GM23248 (cell line): ENCODE results near the gene CXCR2. TPM values are rescaled to one million over a fixed set of nuclear protein-coding genes. Genes with fewer than 3 reads are reported as not detected.
"Not testable (repeated sequence)": the region's sequence is repeated elsewhere in the genome, so short reads cannot be mapped to it uniquely, and the experiment has no call there.

Source experiments
- DNase-seq: peaks from one replicate; pipeline ENCODE4 v3.0.0-alpha.2; 2015
- H2AFZ ChIP-seq: fragments of 200-600 bp; sonication (generic); 2 replicates; pipeline ENCODE4 v1.6.1; 2016; ENCODE audit warnings: antibody characterized with exemption
- H3F3A ChIP-seq: fragments of 200-600 bp; sonication (generic); 2 replicates; pipeline ENCODE4 v1.6.1; 2016; ENCODE audit warnings: mild to moderate bottlenecking, antibody characterized with exemption, mixed run types; ENCODE audit not compliant: insufficient read depth
- H3K27ac ChIP-seq: fragments of 200-600 bp; sonication (generic); 2 replicates; pipeline ENCODE4 v1.5.1; 2016; ENCODE audit warnings: mild to moderate bottlenecking
- H3K27me3 ChIP-seq: fragments of 200-600 bp; sonication (generic); replicated peaks from 2 replicates; pipeline ENCODE4 v1.6.1; 2016; ENCODE audit warnings: mild to moderate bottlenecking; ENCODE audit not compliant: insufficient read depth
- H3K36me3 ChIP-seq: fragments of 200-600 bp; sonication (generic); 2 replicates; pipeline ENCODE4 v1.6.1; 2016; ENCODE audit warnings: low read depth, mild to moderate bottlenecking
- H3K4me1 ChIP-seq: fragments of 200-600 bp; sonication (generic); 2 replicates; pipeline ENCODE4 v1.6.1; 2016; ENCODE audit warnings: mild to moderate bottlenecking; ENCODE audit not compliant: insufficient read depth
- H3K4me2 ChIP-seq: fragments of 200-600 bp; sonication (generic); one replicate; pipeline ENCODE4 v1.6.1; 2016; ENCODE audit warnings: mild to moderate bottlenecking; ENCODE audit not compliant: unreplicated experiment
- H3K4me3 ChIP-seq: fragments of 200-600 bp; sonication (generic); 2 replicates; pipeline ENCODE4 v1.5.1; 2016; ENCODE audit warnings: mild to moderate bottlenecking
- H3K79me2 ChIP-seq: fragments of 200-600 bp; sonication (generic); 2 replicates; pipeline ENCODE4 v1.6.1; 2016; ENCODE audit warnings: mild to moderate bottlenecking; ENCODE audit not compliant: insufficient read depth
- H3K9ac ChIP-seq: fragments of 200-600 bp; sonication (generic); 2 replicates; pipeline ENCODE4 v1.6.1; 2016; ENCODE audit warnings: mild to moderate bottlenecking
- H3K9me2 ChIP-seq: fragments of 200-600 bp; sonication (generic); 2 replicates; pipeline ENCODE4 v1.6.1; 2016; ENCODE audit warnings: mixed run types, mild to moderate bottlenecking, moderate library complexity; ENCODE audit not compliant: insufficient read depth
- H3K9me3 ChIP-seq: fragments of 200-600 bp; sonication (generic); one replicate; pipeline ENCODE4 v1.6.1; 2017; ENCODE audit warnings: low read depth
- H4K20me1 ChIP-seq: fragments of 200-600 bp; sonication (generic); 2 replicates; pipeline ENCODE4 v1.6.0; 2016; ENCODE audit not compliant: insufficient read depth
- EZH2 ChIP-seq: fragments of 200-600 bp; sonication (generic); IDR thresholded peaks from 2 replicates; pipeline ENCODE4 v1.6.1; 2018; ENCODE audit warnings: antibody characterized with exemption, mild to moderate bottlenecking; ENCODE audit not compliant: insufficient read depth, poor library complexity, severe bottlenecking
- EZH2phosphoT487 ChIP-seq: fragments of 200-600 bp; sonication (generic); IDR thresholded peaks from 2 replicates; pipeline ENCODE4 v1.6.1; 2018; ENCODE audit warnings: antibody characterized with exemption, moderate library complexity, mild to moderate bottlenecking, low read depth; ENCODE audit not compliant: insufficient read depth
- WGBS, 2 experiments: methylation state at CpG; one replicate each; pipeline ENCODE4 v1.1.6; 2015 to 2017; ENCODE audit warnings: low lambda C conversion rate in 2 of 2, low coverage in 1 of 2; ENCODE audit errors: missing lambda C conversion rate in 2 of 2; 5-methylcytosine and 5-hydroxymethylcytosine counted together
- in situ Hi-C: fragments of 300-500 bp; cut with MboI; formaldehyde crosslinking; loops from 2 replicates; pipeline ENCODE4 v1.15.0; 2020
- polyA plus RNA-seq: library from polyadenylated mRNA; unstranded; fragments of >200 nt; fragmentation: Nextera tagmentation; extraction: Ambion mirVana; gene quantifications from 2 replicates; pipeline ENCODE4 v1.2.1, GENCODE V29; 2016
- total RNA-seq: library from RNA; depleted of rRNA; stranded (reverse); fragments of >200 nt; shearing (Covaris generic); gene quantifications from 2 replicates; pipeline ENCODE4 v1.2.3, GENCODE V29; 2014

CXCR2 gene
- total and polyA plus RNA-seq, 2 experiments from 2014 or later: not detected

- H3K9me2 ChIP-seq, H3K9ac ChIP-seq, in situ Hi-C loops, H4K20me1 ChIP-seq, H3K36me3 ChIP-seq, H3F3A ChIP-seq, H3K4me2 ChIP-seq, H3K79me2 ChIP-seq, H2AFZ ChIP-seq, H3K4me1 ChIP-seq, H3K27ac ChIP-seq, H3K4me3 ChIP-seq, DNase-seq, H3K9me3 ChIP-seq: not testable (repeated sequence)
- H3K27me3 ChIP-seq: peaks cover 51% of the 10 kb centered on the region
These were observed 3.5 kb upstream of the CXCR2 start for GRCh38 chr2:218122286-218122685.

- no peaks in the 10 kb centered on the region for H3K36me3 ChIP-seq
- no peak overlapping the region for H3K9ac ChIP-seq
- 48 to 51% methylated on average over 4 of the region's 4 CpGs for WGBS, 2 experiments
- H4K20me1 ChIP-seq: no peaks in the 10 kb centered on the region
- peaks cover 4% of the 10 kb centered on the region for H3K9me3 ChIP-seq
- in situ Hi-C loops: no loop called here
- peaks cover 68% of the 10 kb centered on the region for H3K27me3 ChIP-seq
- no peak overlapping the region for H3K27ac ChIP-seq
- no peak overlapping the region for H3K4me3 ChIP-seq
- no peaks in the 10 kb centered on the region for H3F3A ChIP-seq
- no peaks in the 10 kb centered on the region for H3K9me2 ChIP-seq
- no peak overlapping the region for H3K4me2 ChIP-seq
- no peaks in the 10 kb centered on the region for H3K4me1 ChIP-seq
- TF ChIP-seq EZH2phosphoT487: no peak
- no peak for TF ChIP-seq EZH2
- H2AFZ ChIP-seq: no peak overlapping the region
- no peaks in the 10 kb centered on the region for H3K79me2 ChIP-seq
- no peak for DNase-seq
These were observed 1.8 kb upstream of the CXCR2 start for GRCh38 chr2:218123986-218124385.

- Histone ChIP-seq H3F3A (no peaks in the 10 kb centered on the region), H3K4me2 (no peak overlapping the region), H3K9ac (no peak overlapping the region), H3K27ac (no peak overlapping the region), H3K27me3 (peaks cover 76% of the 10 kb centered on the region), H3K9me3 (peaks cover 4% of the 10 kb centered on the region), H4K20me1 (no peaks in the 10 kb centered on the region), H3K9me2 (no peaks in the 10 kb centered on the region), H3K4me1 (no peaks in the 10 kb centered on the region), H3K79me2 (no peaks in the 10 kb centered on the region), H3K36me3 (no peaks in the 10 kb centered on the region), H2AFZ (no peak overlapping the region), H3K4me3 (no peak overlapping the region)
- no peak for TF ChIP-seq EZH2phosphoT487
- no peak for TF ChIP-seq EZH2
- in situ Hi-C loops: no loop called here
- DNase-seq: no peak
- 17 to 18% methylated on average over 4 of the region's 4 CpGs for WGBS, 2 experiments
These were observed 733 bp upstream of the CXCR2 start for GRCh38 chr2:218125095-218125494.

GRCh38 chr2:218127929-218128455 lies 2.2 kb downstream of the CXCR2 start:
- in situ Hi-C loops: no loop called here
- Histone ChIP-seq H2AFZ (no peak overlapping the region), H3K27ac (no peak overlapping the region), H3K79me2 (no peaks in the 10 kb centered on the region), H3K27me3 (peaks cover 66% of the 10 kb centered on the region), H3K4me3 (no peak overlapping the region), H3K4me2 (no peak overlapping the region), H3K9me3 (no peaks in the 10 kb centered on the region), H3K4me1 (no peaks in the 10 kb centered on the region), H3K9ac (no peak overlapping the region), H3F3A (no peaks in the 10 kb centered on the region), H3K36me3 (no peaks in the 10 kb centered on the region), H3K9me2 (no peaks in the 10 kb centered on the region), H4K20me1 (no peaks in the 10 kb centered on the region)
- no peak for DNase-seq
- 57 to 60% methylated on average over 3 of the region's 3 CpGs for WGBS, 2 experiments
- TF ChIP-seq EZH2phosphoT487 (no peak), EZH2 (no peak)

- Histone ChIP-seq H3K27ac (no peak overlapping the region), H3K9me3 (no peaks in the 10 kb centered on the region), H3K36me3 (no peaks in the 10 kb centered on the region), H3K4me3 (no peak overlapping the region), H3K4me1 (no peaks in the 10 kb centered on the region), H3K79me2 (no peaks in the 10 kb centered on the region), H3F3A (no peaks in the 10 kb centered on the region), H3K27me3 (peaks cover 68% of the 10 kb centered on the region), H4K20me1 (no peaks in the 10 kb centered on the region), H2AFZ (no peak overlapping the region), H3K9ac (no peak overlapping the region), H3K9me2 (no peaks in the 10 kb centered on the region), H3K4me2 (no peak overlapping the region)
- in situ Hi-C loops: no loop called here
- no peak for DNase-seq
- WGBS, 2 experiments: 49 to 55% methylated on average over 6 of the region's 6 CpGs
- no peak for TF ChIP-seq EZH2phosphoT487
- no peak for TF ChIP-seq EZH2
These were observed 3.1 kb downstream of the CXCR2 start for GRCh38 chr2:218128781-218129457.
